Naive B cell (primary cell): ENCODE data around the gene EFHD1. TPM values are rescaled to one million over a fixed set of nuclear protein-coding genes. Genes with fewer than 3 reads are reported as not detected.

Experiments used
- ATAC-seq, 2 donors: fragments of 150-1000 bp; cut with Tn5 transposase; 2 replicates each; pipeline ENCODE4 v1.10.0; 2021; ENCODE audit warnings: low read depth in 2 of 2, mild to moderate bottlenecking in 2 of 2, moderate library complexity in 2 of 2
- DNase-seq: peaks from one replicate; pipeline ENCODE4 v3.0.0; 2022
- H3K27ac Mint-ChIP-seq, 6 donors: one replicate each; pipeline ENCODE4 v1.8.0; 2020 to 2022; ENCODE audit warnings: mild to moderate bottlenecking in 6 of 6, mixed read lengths in 6 of 6, moderate library complexity in 5 of 6, inconsistent platforms in 2 of 6
- H3K27me3 Mint-ChIP-seq, 3 donors: one replicate each; pipeline ENCODE4 v1.8.0; 2021 to 2022; ENCODE audit warnings: mixed read lengths in 3 of 3, mild to moderate bottlenecking in 1 of 3
- H3K36me3 Mint-ChIP-seq, 2 donors: one replicate each; pipeline ENCODE4 v1.8.0; 2020 to 2022; ENCODE audit warnings: mixed read lengths in 2 of 2, inconsistent platforms in 1 of 2, mild to moderate bottlenecking in 1 of 2
- H3K4me1 Mint-ChIP-seq, 3 donors: one replicate each; pipeline ENCODE4 v1.8.0; 2020 to 2022; ENCODE audit warnings: mixed read lengths in 3 of 3, inconsistent platforms in 1 of 3, mild to moderate bottlenecking in 1 of 3, moderate library complexity in 1 of 3
- H3K4me3 Mint-ChIP-seq, 8 donors: one replicate each; pipeline ENCODE4 v1.8.0; 2020 to 2022; ENCODE audit warnings: mild to moderate bottlenecking in 8 of 8, mixed read lengths in 8 of 8, moderate library complexity in 8 of 8, inconsistent platforms in 2 of 8
- H3K9me3 Mint-ChIP-seq, 7 donors: one replicate each; pipeline ENCODE4 v1.8.0; 2020 to 2022; ENCODE audit warnings: mixed read lengths in 7 of 7, mild to moderate bottlenecking in 5 of 7, inconsistent platforms in 2 of 7, moderate library complexity in 1 of 7
- polyA plus RNA-seq, 6 donors: library from polyadenylated mRNA; unstranded; fragments of 300-500 nt; fragmentation: Illumina TruSeq; gene quantifications; one replicate each; pipeline ENCODE4 v1.2.3, GENCODE V29; 2021; ENCODE audit warnings: low read depth in 6 of 6

Gene EFHD1
- polyA plus RNA-seq, 6 donors from 2014 or later, result not detected

DNA sequence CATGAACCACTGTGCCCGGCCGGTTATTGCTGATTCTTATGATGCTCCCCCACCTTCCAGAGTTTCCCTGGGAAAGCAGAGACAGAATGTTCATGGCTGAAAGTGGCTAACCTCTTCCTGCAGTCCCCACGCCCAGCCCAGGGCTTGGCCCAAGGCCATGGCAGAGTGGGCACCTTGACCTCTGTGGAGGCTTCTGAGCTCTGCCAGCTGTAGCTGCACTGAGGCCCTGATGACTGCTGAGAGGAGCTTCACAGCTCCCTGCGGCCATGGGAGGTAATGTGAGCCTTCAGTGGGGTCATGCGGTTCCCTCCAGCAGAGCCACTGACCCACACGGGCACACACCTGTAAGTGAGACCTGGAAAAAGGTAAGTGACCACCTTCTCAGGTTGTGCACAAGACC, 13.3 kb downstream of the EFHD1 start:
- DNase-seq, result no peak
- Mint-ChIP-seq H3K36me3 (no peaks in the 10 kb centered on the region), H3K4me3 (no peak overlapping the region), H3K4me1 (no peaks in the 10 kb centered on the region), H3K9me3 (no peaks in the 10 kb centered on the region), H3K27ac (no peak overlapping the region), H3K27me3 (peaks cover 4 to 40% (median 16%) of the 10 kb centered on the region in 3 donors)
- no peak for ATAC-seq

DNA sequence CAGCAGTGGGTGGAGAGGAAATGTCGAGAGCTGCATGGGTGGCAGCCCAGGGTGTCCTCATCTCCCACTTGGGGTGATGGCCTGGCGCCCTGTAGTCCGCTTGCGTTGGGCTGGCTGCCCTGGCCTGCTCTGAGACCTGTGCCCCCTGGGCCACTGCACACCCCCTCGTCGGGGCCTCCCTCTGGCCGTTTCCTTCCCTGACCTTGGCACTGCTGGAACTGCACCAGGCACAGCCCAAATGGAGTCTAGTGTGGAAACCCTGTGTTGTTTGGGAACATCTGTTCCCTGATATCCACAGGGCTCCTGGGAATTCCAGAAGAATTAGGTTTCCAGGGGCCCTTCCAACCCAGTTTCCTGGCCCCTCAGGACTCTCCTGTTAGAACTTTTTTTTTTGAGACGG, 13.9 kb downstream of the EFHD1 start:
- no peak overlapping the region for H3K27ac Mint-ChIP-seq
- no peaks in the 10 kb centered on the region for H3K9me3 Mint-ChIP-seq
- ATAC-seq, result no peak
- no peak overlapping the region for H3K4me3 Mint-ChIP-seq
- no peaks in the 10 kb centered on the region for H3K4me1 Mint-ChIP-seq
- H3K36me3 Mint-ChIP-seq, result no peaks in the 10 kb centered on the region
- H3K27me3 Mint-ChIP-seq, result peaks cover 4 to 40% (median 16%) of the 10 kb centered on the region in 3 donors
- no peak for DNase-seq

DNA sequence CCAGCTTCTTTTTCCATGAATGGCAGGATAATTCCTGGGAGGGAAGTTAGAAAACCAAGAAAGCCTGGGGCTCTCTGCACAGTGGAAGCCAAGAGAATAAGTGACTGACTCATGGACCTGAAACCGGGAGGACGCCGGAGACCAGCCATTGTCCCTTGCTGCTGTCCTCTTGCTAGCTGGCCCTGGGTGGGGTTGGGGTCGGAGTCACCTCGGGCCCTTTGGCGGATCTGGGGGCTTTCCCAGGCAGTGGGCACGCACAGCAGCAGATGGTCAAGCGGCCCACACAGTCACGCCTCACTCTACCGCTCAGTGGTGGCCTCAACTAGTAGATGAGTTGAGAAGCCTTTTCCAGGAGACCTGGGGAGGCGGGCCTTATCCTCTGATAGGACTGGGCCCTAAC, 15.6 kb downstream of the EFHD1 start:
- Mint-ChIP-seq H3K27me3 (peaks cover 4 to 28% (median 13%) of the 10 kb centered on the region in 3 donors), H3K9me3 (no peaks in the 10 kb centered on the region), H3K27ac (no peak overlapping the region), H3K4me3 (no peak overlapping the region), H3K36me3 (no peaks in the 10 kb centered on the region), H3K4me1 (no peaks in the 10 kb centered on the region)
- ATAC-seq (no peak), DNase-seq (no peak)

DNA sequence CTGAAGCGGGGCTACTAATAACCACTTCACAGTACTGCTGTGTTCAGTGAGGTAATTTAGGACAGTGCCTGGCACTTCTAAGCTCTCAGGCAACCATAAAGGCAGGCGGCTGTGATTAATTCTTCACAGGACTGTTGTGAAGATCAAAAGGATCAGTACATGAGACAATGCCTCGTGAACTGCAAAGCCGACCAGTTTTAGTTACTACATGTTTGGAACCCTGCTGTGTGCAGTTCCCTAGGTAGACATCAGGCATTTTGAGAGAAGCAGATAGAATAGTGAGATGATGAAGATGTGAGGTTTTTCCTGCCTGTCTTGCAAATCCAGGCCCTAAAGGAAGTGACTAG, 19.1 kb downstream of the EFHD1 start:
- Mint-ChIP-seq H3K27me3 (peaks cover 0 to 19% (median 0%) of the 10 kb centered on the region in 3 donors), H3K4me3 (no peak overlapping the region), H3K9me3 (no peaks in the 10 kb centered on the region), H3K36me3 (no peaks in the 10 kb centered on the region), H3K27ac (no peak overlapping the region), H3K4me1 (no peaks in the 10 kb centered on the region)
- DNase-seq, result no peak
- no peak for ATAC-seq

DNA sequence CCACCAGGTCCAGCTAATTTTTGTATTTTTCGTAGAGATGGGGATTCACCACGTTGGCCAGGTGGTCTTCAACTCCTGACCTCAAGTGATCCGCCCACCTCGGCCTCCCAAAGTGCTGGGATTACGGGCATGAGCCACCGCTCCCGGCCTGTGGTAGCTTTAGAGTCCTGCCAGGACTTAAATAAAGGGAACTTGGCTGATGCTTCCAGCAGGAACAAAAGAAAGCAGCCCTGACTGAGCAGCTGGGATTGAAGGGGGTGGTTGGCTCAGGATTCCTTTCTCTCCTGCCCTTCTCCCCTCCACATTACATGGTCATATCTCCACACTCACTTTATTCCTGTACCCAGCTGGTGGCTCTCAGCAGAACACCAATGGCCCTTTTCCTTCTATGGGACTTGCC, 20.0 kb downstream of the EFHD1 start:
- no peak overlapping the region for H3K27ac Mint-ChIP-seq
- no peak for ATAC-seq
- no peaks in the 10 kb centered on the region for H3K4me1 Mint-ChIP-seq
- peaks cover 0 to 12% (median 4%) of the 10 kb centered on the region in 3 donors for H3K27me3 Mint-ChIP-seq
- H3K9me3 Mint-ChIP-seq, result no peaks in the 10 kb centered on the region
- no peak for DNase-seq
- no peaks in the 10 kb centered on the region for H3K36me3 Mint-ChIP-seq
- no peak overlapping the region for H3K4me3 Mint-ChIP-seq

DNA sequence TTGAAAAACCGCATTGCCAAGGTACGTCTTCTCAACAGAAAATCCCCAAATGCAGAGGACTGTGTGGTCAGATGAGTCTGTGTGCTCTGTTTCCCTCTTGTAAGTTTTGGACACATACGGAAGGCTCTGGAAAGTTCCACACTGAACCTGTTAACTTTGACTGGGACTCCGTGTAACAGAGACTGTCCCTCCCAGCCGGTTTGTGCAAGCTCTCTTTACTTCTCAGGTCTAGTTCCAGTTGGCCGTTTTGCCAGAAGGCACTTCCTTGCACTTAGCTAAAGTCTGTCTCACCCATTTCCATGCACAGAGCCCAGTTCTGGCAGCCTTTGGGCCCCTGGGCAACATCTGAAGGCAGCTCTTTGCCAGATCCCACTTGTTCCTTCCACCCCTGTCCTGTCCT, 22.0 kb downstream of the EFHD1 start:
- no peaks in the 10 kb centered on the region for H3K9me3 Mint-ChIP-seq
- DNase-seq (no peak), ATAC-seq (no peak)
- H3K4me3 Mint-ChIP-seq, result no peak overlapping the region
- H3K27ac Mint-ChIP-seq, result no peak overlapping the region
- H3K4me1 Mint-ChIP-seq, result no peaks in the 10 kb centered on the region
- H3K36me3 Mint-ChIP-seq, result no peaks in the 10 kb centered on the region
- peaks cover 0 to 18% (median 9%) of the 10 kb centered on the region in 3 donors for H3K27me3 Mint-ChIP-seq

DNA sequence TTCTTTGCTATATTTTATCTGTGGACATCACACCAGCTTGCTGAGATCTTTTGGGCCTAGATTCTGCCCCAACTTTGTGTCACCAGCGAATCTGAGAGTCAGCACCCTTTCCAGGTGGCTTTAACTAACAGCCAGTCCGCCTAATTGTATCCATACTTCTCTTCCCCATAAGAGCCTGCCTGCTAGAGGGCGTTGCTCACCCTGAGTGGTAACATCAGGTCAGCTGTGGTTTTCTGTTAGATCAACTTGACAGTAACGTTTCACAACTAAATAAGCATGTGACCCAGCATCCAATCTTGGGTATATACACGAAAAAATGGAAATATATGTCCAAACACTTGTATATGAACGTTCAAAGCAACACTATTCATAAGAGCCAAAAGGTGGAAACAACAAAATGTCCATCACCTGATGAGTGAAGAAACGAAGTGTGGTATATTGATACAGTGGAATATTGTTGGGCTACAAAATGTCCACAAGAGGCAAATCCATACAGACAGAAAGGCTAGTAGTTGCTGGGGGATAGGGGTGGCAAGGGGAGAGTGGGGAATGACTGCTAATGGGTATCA, 24.9 kb downstream of the EFHD1 start:
- Mint-ChIP-seq H3K4me1 (no peaks in the 10 kb centered on the region), H3K4me3 (no peak overlapping the region), H3K27me3 (peaks cover 0 to 27% (median 25%) of the 10 kb centered on the region in 3 donors), H3K27ac (no peak overlapping the region), H3K9me3 (peaks cover 0 to 3% (median 0%) of the 10 kb centered on the region in 7 donors), H3K36me3 (no peaks in the 10 kb centered on the region)
- DNase-seq, result no peak
- no peak for ATAC-seq

DNA sequence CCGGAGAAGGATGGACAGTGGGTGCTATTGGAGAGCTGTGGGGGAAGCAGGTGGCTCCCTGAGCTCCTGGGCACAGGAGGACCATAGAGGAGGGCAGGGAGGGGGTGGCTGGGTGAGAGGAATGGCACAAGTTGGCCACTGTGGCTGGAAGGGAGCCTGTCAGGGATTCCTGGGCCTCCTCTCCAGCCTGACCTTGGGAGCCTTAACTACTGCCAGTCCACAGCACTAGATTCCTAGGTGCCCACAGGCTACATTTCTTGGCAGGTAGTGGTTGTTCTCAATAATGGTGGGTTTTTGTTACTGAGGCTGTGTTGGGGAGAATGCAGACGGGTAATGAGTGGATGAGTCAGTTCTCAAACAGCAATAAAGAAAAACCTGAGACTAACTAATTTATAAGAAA, 26.0 kb downstream of the EFHD1 start:
- peaks cover 0 to 27% (median 25%) of the 10 kb centered on the region in 3 donors for H3K27me3 Mint-ChIP-seq
- ATAC-seq, result no peak
- H3K9me3 Mint-ChIP-seq, result peaks cover 0 to 3% (median 0%) of the 10 kb centered on the region in 7 donors
- no peak overlapping the region for H3K27ac Mint-ChIP-seq
- no peaks in the 10 kb centered on the region for H3K4me1 Mint-ChIP-seq
- H3K36me3 Mint-ChIP-seq, result no peaks in the 10 kb centered on the region
- no peak overlapping the region for H3K4me3 Mint-ChIP-seq
- DNase-seq, result no peak

DNA sequence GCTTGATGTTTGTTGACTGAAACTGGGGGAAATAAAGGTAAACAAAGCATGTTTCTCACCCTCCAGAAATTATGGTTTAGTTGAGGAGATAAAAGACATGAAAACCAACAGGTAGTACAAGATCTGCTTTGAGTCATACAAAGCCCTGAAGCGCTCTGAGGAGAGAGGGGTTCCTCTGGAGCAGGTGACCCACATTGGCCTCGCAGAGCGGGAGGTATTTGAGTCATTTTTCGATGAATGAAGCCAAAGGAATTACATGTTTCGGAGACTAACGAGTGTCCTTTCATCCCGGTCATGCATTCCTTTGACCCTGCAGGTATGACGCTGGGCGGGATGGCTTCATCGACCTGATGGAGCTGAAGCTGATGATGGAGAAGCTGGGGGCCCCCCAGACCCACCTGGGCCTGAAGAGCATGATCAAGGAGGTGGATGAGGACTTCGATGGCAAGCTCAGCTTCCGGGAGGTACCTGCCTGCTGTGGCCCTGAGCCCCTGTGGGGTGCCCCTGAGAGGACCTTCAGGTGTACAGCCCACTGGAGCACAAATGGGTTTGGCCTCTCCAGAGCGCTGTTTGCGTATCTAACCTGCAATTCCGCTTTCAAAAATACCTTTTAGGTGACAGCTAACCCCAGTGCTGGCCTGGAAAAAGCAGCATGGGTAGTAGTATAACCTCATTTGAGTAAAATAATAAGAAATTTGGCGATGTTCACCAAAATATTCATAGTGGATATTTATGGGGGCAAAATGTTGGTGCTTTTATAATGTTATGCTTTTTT, 29.3 kb downstream of the EFHD1 start:
- ATAC-seq (no peak), DNase-seq (no peak)
- H3K36me3 Mint-ChIP-seq, result no peaks in the 10 kb centered on the region
- H3K9me3 Mint-ChIP-seq, result peaks cover 0 to 3% (median 0%) of the 10 kb centered on the region in 7 donors
- H3K27ac Mint-ChIP-seq, result no peak overlapping the region
- H3K4me1 Mint-ChIP-seq, result no peaks in the 10 kb centered on the region
- H3K4me3 Mint-ChIP-seq, result no peak overlapping the region
- H3K27me3 Mint-ChIP-seq, result peaks cover 6 to 31% (median 27%) of the 10 kb centered on the region in 3 donors

DNA sequence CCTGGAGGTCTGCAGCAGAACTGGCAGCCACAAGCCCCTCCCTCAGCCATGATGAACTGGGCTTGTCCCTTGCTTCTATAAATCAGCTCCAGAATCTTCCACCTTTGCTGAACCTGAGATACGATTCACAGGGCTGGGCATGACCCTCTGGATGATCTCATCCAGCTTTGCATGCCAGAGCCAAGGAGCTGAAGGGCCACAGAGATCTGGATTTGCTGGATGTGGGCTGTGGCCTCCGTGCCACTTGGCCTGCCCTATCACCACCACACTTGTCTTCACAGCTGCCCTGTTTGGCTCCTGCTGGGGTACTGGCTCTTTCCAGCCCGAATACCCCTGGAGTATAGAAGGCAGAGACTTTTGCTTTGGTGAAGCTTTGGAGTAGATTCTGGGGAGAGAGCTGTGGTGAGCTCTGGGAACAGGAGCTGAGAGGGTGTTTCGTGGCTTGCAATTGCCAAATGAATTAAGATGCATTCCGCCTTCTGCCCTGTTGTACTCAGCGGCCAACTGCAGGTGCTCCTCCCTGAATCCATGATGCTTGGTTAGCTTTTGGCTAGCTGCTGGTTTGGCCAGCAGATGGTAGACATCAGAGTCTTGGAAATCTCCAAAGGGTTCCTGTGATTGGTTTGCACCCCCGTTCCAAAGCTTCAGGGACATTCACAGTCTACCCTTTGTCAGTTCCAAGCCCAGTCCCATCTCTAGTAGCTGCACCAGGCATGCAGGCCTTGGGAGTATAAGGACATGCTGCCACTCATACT, 32.8 kb downstream of the EFHD1 start:
- Mint-ChIP-seq H3K9me3 (peaks cover 0 to 1% (median 0%) of the 10 kb centered on the region in 7 donors), H3K27ac (no peak overlapping the region), H3K36me3 (no peaks in the 10 kb centered on the region), H3K27me3 (peaks cover 6 to 45% (median 23%) of the 10 kb centered on the region in 3 donors), H3K4me3 (no peak overlapping the region), H3K4me1 (no peaks in the 10 kb centered on the region)
- ATAC-seq (no peak), DNase-seq (no peak)

DNA sequence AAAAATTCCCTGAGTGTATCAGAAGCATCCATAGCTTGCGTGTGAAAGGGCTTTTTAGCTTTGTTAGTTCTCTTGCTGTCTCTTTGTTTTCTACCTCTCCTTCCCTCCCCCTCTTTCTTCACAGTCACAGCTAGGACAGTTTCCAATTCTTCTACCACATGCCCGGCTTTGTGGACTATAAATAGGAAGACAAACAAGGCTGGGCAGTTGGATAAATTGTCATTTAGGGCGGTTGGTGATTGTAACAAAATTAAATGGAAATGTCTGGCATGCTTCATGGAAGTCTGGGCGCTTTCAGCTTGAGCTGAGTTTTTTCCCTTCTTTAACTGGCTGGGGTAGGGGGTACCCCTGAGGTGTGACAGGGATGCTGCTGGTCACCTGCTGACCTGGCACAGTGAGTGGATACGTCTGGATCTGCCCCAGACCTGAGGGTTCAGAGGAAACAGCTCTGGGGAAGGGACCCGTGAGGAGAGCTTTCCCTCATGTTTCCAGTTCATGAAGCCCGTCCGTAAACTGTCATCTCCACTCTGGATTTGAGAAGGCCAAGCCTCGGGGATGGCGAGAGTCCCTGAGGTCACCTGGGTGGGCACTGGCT, 34.7 kb downstream of the EFHD1 start:
- H3K36me3 Mint-ChIP-seq, result no peaks in the 10 kb centered on the region
- no peak for ATAC-seq
- no peak overlapping the region for H3K4me3 Mint-ChIP-seq

DNA sequence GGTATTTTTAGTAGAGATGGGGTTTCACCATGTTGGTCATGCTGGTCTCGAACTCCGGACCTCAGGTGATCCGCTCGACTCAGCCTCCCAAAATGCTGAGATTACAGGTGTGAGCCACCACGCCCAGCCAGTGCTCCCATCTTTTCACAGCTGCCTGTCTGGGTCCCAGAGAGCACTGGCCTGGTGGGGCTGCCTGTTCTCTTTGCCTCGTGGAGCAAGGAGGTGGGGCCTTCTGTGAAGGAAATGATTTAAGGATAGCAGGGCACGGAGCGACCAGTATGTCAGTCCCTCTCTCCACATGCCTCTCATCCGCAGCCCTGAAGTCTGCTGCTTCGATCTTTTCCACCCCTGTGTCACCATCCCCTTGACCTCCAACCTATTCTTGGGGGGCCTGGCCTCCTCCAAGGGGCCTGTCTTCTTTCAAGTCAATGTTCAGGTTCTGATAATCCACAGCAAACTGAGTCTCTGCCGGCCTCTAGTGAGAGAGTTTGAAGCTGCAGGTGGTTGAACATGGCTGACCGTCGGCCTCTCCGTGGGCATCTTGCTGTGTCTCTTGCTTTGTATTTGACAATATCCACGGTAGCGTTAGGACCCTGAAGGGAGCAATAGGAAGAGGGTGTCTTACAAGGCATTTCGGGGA, 35.5 kb downstream of the EFHD1 start:
- H3K27me3 Mint-ChIP-seq, result peaks cover 6 to 31% (median 25%) of the 10 kb centered on the region in 3 donors
- H3K4me3 Mint-ChIP-seq, result no peak overlapping the region
- H3K9me3 Mint-ChIP-seq, result no peaks in the 10 kb centered on the region
- no peaks in the 10 kb centered on the region for H3K4me1 Mint-ChIP-seq
- H3K27ac Mint-ChIP-seq, result no peak overlapping the region
- no peaks in the 10 kb centered on the region for H3K36me3 Mint-ChIP-seq
- DNase-seq (no peak), ATAC-seq (no peak)

More for the DNA sequence above, 34.7 kb downstream of the EFHD1 start:
- H3K9me3 Mint-ChIP-seq, result no peaks in the 10 kb centered on the region
- no peak for DNase-seq
- H3K27me3 Mint-ChIP-seq, result peaks cover 6 to 31% (median 19%) of the 10 kb centered on the region in 3 donors
- H3K27ac Mint-ChIP-seq, result no peak overlapping the region
- H3K4me1 Mint-ChIP-seq, result no peaks in the 10 kb centered on the region

DNA sequence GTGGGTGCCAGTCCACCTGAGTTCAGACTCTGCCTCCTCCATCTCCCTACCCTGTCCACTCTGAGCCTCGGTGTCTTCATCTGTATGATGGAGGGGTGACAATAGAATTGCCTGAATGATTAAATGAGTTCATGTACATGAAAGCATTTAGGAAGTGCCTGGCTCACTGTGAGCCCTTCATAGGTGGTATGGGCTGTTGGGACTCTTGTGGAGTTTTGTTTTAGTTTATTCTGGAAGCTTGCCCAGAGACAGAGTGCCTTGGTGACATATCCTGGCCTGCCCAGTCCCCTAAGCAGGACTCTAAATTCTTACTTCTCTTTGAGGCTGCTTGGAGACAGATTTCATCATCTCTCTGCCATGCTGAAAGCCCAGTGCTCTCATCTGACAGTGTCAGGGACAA, 39.2 kb downstream of the EFHD1 start:
- Mint-ChIP-seq H3K27me3 (peaks cover 0 to 34% (median 32%) of the 10 kb centered on the region in 3 donors), H3K4me3 (no peak overlapping the region), H3K27ac (no peak overlapping the region), H3K4me1 (no peaks in the 10 kb centered on the region), H3K9me3 (no peaks in the 10 kb centered on the region), H3K36me3 (peaks cover 0 to 6% of the 10 kb centered on the region in 2 donors)
- no peak for DNase-seq
- no peak for ATAC-seq
